Measurements from ENCODE around the gene SH3D21. TPM values are rescaled to one million over a fixed set of nuclear protein-coding genes. Genes with fewer than 3 reads are reported as not detected.

Gene SH3D21
- polyA plus RNA-seq (2013) = 14.7 and 15.0 TPM in 2 replicates

DNA sequence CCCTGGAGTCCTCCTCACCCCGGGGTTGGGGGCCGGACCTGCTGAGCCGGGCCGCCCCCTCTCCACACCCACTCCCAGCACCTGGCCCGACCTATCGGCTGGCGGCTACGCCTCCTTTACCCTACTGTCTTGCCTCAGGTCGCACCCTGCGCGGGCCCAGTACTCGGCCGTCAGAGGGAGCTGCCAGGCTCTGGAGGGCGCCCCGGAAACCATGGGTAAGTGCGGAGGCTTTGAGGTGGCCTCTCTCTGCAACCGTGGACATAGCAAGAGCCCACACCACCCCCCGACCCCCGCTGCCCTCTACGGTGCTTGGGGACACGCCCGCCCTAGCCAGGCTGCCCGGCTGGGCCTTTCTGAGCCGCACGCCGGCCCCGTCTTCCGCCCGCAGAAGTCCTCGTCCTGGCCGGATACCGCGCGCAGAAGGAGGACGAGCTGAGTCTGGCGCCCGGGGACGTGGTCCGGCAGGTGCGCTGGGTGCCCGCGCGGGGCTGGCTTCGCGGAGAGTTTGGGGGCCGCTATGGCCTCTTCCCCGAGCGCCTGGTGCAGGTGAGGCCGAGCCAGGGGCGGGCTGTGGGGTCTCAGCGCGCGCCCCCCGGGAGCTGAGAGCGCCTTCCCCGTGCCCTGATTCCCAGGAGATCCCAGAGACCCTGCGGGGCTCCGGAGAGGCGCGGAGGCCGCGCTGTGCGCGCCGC, at the start of gene SH3D21:
SH3D21 (plus strand) TSS at position 159 of the 692 bp plus-strand sequence; CDS start at position 212, 53 bp downstream.
- no CpG with 5 or more reads among the region's 65 CpGs for WGBS (ENCODE audit: extremely low coverage, insufficient coverage, insufficient read length)
- Histone ChIP-seq H4K91ac (ENCODE audit: low read depth, low read length) (peak within 1 kb of the TSS; percentile 52), H3K4ac (ENCODE audit: low read depth, low read length) (peak within 1 kb of the TSS; percentile 3), H3K9me3 (ENCODE audit: insufficient read depth, low read depth, low read length) (peaks cover 2% of the 10 kb centered on the region), H3K9ac (ENCODE audit: low read length) (peak within 1 kb of the TSS; percentile 77), H2BK12ac (ENCODE audit: low read length) (no peak within 1 kb of the TSS), H2BK120ac (ENCODE audit: insufficient read depth, low read length, poor library complexity) (peak within 1 kb of the TSS; percentile 21), H4K12ac (ENCODE audit: low read depth, low read length) (peak within 1 kb of the TSS; percentile 17), H3K4me2 (ENCODE audit: low read length) (peak within 1 kb of the TSS; percentile 93), H3K18ac (ENCODE audit: low read length) (peak within 1 kb of the TSS; percentile 47), H3K27ac (ENCODE audit: low read depth, low read length) (peak within 1 kb of the TSS; percentile 77), H3K23ac (ENCODE audit: low read length) (no peak within 1 kb of the TSS), H4K8ac (ENCODE audit: low read depth, low read length) (peak within 1 kb of the TSS; percentile 55), H3K79me1 (ENCODE audit: low read length) (peaks cover 5% of the 10 kb centered on the region), H2BK5ac (ENCODE audit: low read depth, low read length, poor library complexity) (no peak within 1 kb of the TSS), H2AK5ac (ENCODE audit: low read length) (no peak within 1 kb of the TSS), H3K4me1 (ENCODE audit: control insufficient read depth in 1 of 2, insufficient read depth in 2 of 2, low read length in 2 of 2) (peaks cover 13 to 16% of the 10 kb centered on the region in 2 experiments), H3K79me2 (ENCODE audit: control insufficient read depth, insufficient read depth, low read length, poor library complexity) (peaks cover 3% of the 10 kb centered on the region), H3K36me3 (ENCODE audit: control insufficient read depth in 1 of 2, insufficient read depth in 2 of 2, low read length in 2 of 2) (peaks cover 26 to 36% of the 10 kb centered on the region in 2 experiments), H3K4me3 (ENCODE audit: low read depth, low read length) (peak within 1 kb of the TSS; percentile 76), H3K14ac (ENCODE audit: low read length) (peak within 1 kb of the TSS; percentile 28), H3K27me3 (ENCODE audit: insufficient read depth, low read length) (no peaks in the 10 kb centered on the region), H2AFZ (ENCODE audit: insufficient read depth, low read length, poor library complexity) (peak within 1 kb of the TSS; percentile 23)
- DNase-seq = peak; percentile 64 to 74

DNA sequence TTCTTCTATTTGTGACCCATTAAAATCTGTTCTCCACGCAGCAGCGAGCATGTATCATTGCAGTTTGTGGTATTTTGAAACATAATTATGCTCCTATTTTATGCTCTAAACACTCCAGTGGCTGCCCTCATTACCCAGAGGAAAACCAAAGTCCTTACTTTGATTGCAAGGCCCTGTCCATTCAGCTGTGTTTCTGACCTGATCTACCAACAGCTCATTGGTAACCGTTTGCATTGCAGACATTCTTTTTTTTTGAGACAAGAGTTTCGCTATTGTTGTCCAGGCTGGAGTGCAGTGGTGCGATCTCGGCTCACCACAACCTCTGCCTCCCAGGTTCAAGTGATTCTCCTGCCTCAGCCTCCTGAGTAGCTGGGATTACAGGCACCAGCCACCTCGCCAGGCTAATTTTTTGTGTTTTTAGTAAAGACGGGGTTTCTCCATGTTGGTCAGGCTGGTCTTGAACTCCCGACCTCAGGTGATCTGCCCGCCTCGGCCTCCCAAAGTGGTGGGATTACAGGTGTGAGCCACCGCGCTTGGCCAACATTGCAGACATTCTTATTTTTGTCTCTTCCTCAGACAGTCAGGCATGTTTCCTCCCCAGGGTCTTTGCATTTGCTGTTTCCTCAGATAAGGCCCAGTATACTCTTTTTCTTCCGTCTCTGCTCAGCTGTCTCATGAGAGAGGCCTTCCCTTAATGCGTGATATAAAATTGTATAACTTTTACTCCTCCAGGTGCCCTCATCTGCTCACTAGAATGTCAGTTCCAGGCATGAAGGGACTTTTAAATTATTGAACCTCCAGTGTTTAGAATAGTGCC, 49.4 kb upstream of the SH3D21 start:
- Histone ChIP-seq H3K4me1 (ENCODE audit: control insufficient read depth in 1 of 2, insufficient read depth in 2 of 2, low read length in 2 of 2) (peaks cover 14 to 18% of the 10 kb centered on the region in 2 experiments), H3K4me3 (ENCODE audit: low read depth, low read length) (no peak overlapping the region), H4K8ac (ENCODE audit: low read depth, low read length) (no peak overlapping the region), H4K91ac (ENCODE audit: low read depth, low read length) (no peak overlapping the region), H3K27ac (ENCODE audit: low read depth, low read length) (no peak overlapping the region), H3K4me2 (ENCODE audit: low read length) (no peak overlapping the region), H3K18ac (ENCODE audit: low read length) (no peak overlapping the region), H3K27me3 (ENCODE audit: insufficient read depth, low read length) (no peaks in the 10 kb centered on the region), H2AK5ac (ENCODE audit: low read length) (no peak overlapping the region), H3K23ac (ENCODE audit: low read length) (no peak overlapping the region), H2BK120ac (ENCODE audit: insufficient read depth, low read length, poor library complexity) (no peak overlapping the region), H2BK12ac (ENCODE audit: low read length) (no peak overlapping the region), H2BK5ac (ENCODE audit: low read depth, low read length, poor library complexity) (no peak overlapping the region), H2AFZ (ENCODE audit: insufficient read depth, low read length, poor library complexity) (no peak overlapping the region), H3K36me3 (ENCODE audit: control insufficient read depth in 1 of 2, insufficient read depth in 2 of 2, low read length in 2 of 2) (peaks cover 0 to 8% of the 10 kb centered on the region in 2 experiments), H3K9me3 (ENCODE audit: insufficient read depth, low read depth, low read length) (no peaks in the 10 kb centered on the region), H3K4ac (ENCODE audit: low read depth, low read length) (peak overlapping the region; percentile 25), H4K12ac (ENCODE audit: low read depth, low read length) (no peak overlapping the region), H3K79me1 (ENCODE audit: low read length) (peaks cover 5% of the 10 kb centered on the region), H3K9ac (ENCODE audit: low read length) (no peak overlapping the region), H3K14ac (ENCODE audit: low read length) (no peak overlapping the region), H3K79me2 (ENCODE audit: control insufficient read depth, insufficient read depth, low read length, poor library complexity) (peaks cover 6% of the 10 kb centered on the region)
- WGBS (ENCODE audit: extremely low coverage, insufficient coverage, insufficient read length) = no CpG with 5 or more reads among the region's 15 CpGs
- peak in 1 of 2 donors; percentile 58 for DNase-seq

- Histone ChIP-seq H3K18ac (ENCODE audit: low read length) (no peak overlapping the region), H2AK5ac (ENCODE audit: low read length) (no peak overlapping the region), H3K79me1 (ENCODE audit: low read length) (peaks cover 5% of the 10 kb centered on the region), H3K79me2 (ENCODE audit: control insufficient read depth, insufficient read depth, low read length, poor library complexity) (peaks cover 6% of the 10 kb centered on the region), H2BK120ac (ENCODE audit: insufficient read depth, low read length, poor library complexity) (no peak overlapping the region), H3K14ac (ENCODE audit: low read length) (no peak overlapping the region), H3K9ac (ENCODE audit: low read length) (no peak overlapping the region), H2BK5ac (ENCODE audit: low read depth, low read length, poor library complexity) (no peak overlapping the region), H4K91ac (ENCODE audit: low read depth, low read length) (no peak overlapping the region), H3K4me3 (ENCODE audit: low read depth, low read length) (no peak overlapping the region), H3K4ac (ENCODE audit: low read depth, low read length) (no peak overlapping the region), H3K4me2 (ENCODE audit: low read length) (no peak overlapping the region), H2BK12ac (ENCODE audit: low read length) (no peak overlapping the region), H3K27me3 (ENCODE audit: insufficient read depth, low read length) (no peaks in the 10 kb centered on the region), H3K36me3 (ENCODE audit: control insufficient read depth in 1 of 2, insufficient read depth in 2 of 2, low read length in 2 of 2) (peaks cover 0 to 8% of the 10 kb centered on the region in 2 experiments), H3K27ac (ENCODE audit: low read depth, low read length) (no peak overlapping the region), H3K23ac (ENCODE audit: low read length) (no peak overlapping the region), H3K9me3 (ENCODE audit: insufficient read depth, low read depth, low read length) (no peaks in the 10 kb centered on the region), H3K4me1 (ENCODE audit: control insufficient read depth in 1 of 2, insufficient read depth in 2 of 2, low read length in 2 of 2) (peaks cover 14 to 18% of the 10 kb centered on the region in 2 experiments), H4K12ac (ENCODE audit: low read depth, low read length) (no peak overlapping the region), H4K8ac (ENCODE audit: low read depth, low read length) (no peak overlapping the region), H2AFZ (ENCODE audit: insufficient read depth, low read length, poor library complexity) (no peak overlapping the region)
- WGBS (ENCODE audit: extremely low coverage, insufficient coverage, insufficient read length) = no CpG with 5 or more reads among the region's 2 CpGs
- DNase-seq = peak; percentile 10 to 40
These were observed 48.8 kb upstream of the SH3D21 start for GRCh38 chr1:36257375-36257767.

DNA sequence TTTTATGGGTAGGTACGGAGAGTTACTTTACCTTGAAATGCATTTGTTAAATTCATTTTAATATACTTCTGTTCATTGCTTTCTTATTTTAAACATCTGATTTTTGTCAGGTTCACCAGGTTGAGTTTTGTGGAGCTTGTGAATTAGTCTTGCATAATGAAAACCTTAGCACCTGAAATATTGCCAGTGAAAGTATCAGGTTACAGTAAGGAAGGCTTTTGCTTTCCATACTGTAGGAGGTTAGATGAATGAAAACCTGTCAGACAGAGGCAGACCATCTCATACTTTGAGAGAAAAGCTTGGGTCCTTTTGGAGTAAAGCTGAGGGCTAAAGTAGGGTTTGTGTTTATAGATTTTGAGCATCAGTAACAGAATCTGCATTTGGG, 47.2 kb upstream of the SH3D21 start:
- Histone ChIP-seq H3K36me3 (ENCODE audit: control insufficient read depth in 1 of 2, insufficient read depth in 2 of 2, low read length in 2 of 2) (peaks cover 0 to 12% of the 10 kb centered on the region in 2 experiments), H3K4me3 (ENCODE audit: low read depth, low read length) (no peak overlapping the region), H4K8ac (ENCODE audit: low read depth, low read length) (no peak overlapping the region), H3K27me3 (ENCODE audit: insufficient read depth, low read length) (no peaks in the 10 kb centered on the region), H2AFZ (ENCODE audit: insufficient read depth, low read length, poor library complexity) (no peak overlapping the region), H3K9ac (ENCODE audit: low read length) (no peak overlapping the region), H3K9me3 (ENCODE audit: insufficient read depth, low read depth, low read length) (no peaks in the 10 kb centered on the region), H3K4ac (ENCODE audit: low read depth, low read length) (no peak overlapping the region), H2BK120ac (ENCODE audit: insufficient read depth, low read length, poor library complexity) (no peak overlapping the region), H4K91ac (ENCODE audit: low read depth, low read length) (no peak overlapping the region), H3K79me2 (ENCODE audit: control insufficient read depth, insufficient read depth, low read length, poor library complexity) (peaks cover 6% of the 10 kb centered on the region), H3K4me1 (ENCODE audit: control insufficient read depth in 1 of 2, insufficient read depth in 2 of 2, low read length in 2 of 2) (peaks cover 14 to 18% of the 10 kb centered on the region in 2 experiments), H2BK5ac (ENCODE audit: low read depth, low read length, poor library complexity) (no peak overlapping the region), H3K4me2 (ENCODE audit: low read length) (peak overlapping the region; percentile 10), H3K27ac (ENCODE audit: low read depth, low read length) (peak overlapping the region; percentile 33), H3K18ac (ENCODE audit: low read length) (no peak overlapping the region), H2AK5ac (ENCODE audit: low read length) (no peak overlapping the region), H4K12ac (ENCODE audit: low read depth, low read length) (no peak overlapping the region), H3K14ac (ENCODE audit: low read length) (no peak overlapping the region), H3K79me1 (ENCODE audit: low read length) (peaks cover 5% of the 10 kb centered on the region), H3K23ac (ENCODE audit: low read length) (no peak overlapping the region), H2BK12ac (ENCODE audit: low read length) (no peak overlapping the region)
- WGBS (ENCODE audit: extremely low coverage, insufficient coverage, insufficient read length) = no CpG with 5 or more reads among the region's 1 CpG
- no peak for DNase-seq

All from trophoblast cell (in vitro differentiated cells and primary cell).